HG03025 (cell line): ENCODE measurements around the gene PMS1.
"Not testable (repeated sequence)": the region's sequence is repeated elsewhere in the genome, so short reads cannot be mapped to it uniquely, and the experiment has no call there.

Experiments
- ATAC-seq: cut with Tn5 transposase; IDR thresholded peaks from one replicate; pipeline ENCODE4 v1.9.1; 2021; ENCODE audit warnings: mild to moderate bottlenecking, moderate library complexity; ENCODE audit not compliant: unreplicated experiment, low FRiP score

The PMS1 gene

DNA sequence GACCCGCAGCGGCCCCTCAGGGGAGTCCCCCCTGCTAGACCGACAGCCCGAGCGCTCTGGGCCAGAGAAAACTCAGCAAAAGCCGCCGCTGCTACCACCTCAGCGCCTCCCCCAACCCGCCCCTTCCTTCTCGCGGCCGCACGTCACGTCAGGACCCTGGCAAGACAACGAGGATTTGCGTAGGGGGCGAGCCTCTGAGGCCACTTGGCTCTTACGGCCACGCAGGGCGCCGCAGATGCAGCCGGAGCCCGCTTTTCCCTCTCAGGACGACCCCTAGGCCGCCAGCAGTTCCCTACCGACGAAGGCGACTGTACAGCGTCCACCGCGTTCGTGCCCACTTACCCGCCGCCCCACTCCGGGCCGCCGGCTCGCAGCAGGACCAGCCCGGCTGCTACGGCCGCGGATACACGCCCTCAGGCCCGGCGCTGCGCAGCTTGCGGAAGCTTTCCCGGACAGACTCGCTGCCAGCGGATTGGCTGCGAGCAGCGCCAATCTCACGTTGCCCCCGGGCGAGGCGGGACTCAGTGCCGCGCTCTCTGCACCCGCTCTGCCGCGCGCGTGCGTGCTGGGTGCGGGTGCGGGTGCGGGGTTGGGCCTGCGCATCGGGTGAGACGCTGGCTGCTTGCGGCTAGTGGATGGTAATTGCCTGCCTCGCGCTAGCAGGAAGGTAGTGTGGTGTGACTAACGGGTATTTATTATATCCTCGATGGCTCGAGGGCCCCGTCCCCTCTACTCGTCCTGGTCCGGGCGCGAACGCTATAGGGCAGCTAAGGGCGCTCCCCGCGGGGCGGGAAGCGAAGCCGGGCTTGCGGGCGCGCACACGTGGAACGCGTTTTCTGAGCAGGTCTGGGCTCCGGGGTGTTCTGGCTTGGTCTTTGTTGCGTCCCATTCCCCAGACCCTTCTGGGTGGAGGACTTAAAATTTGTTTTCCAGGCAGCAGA, at the start of gene PMS1, which contains the start of gene ORMDL1:
Gene PMS1, plus strand, starts transcription at position 524 of the 941 bp plus-strand sequence. CDS start 7,360 bp downstream, outside the sequence.
Gene ORMDL1, minus strand, starts transcription at position 413 of the 941 bp plus-strand sequence. CDS start 1,744 bp downstream, outside the sequence.
- peak; percentile 94 for ATAC-seq

DNA sequence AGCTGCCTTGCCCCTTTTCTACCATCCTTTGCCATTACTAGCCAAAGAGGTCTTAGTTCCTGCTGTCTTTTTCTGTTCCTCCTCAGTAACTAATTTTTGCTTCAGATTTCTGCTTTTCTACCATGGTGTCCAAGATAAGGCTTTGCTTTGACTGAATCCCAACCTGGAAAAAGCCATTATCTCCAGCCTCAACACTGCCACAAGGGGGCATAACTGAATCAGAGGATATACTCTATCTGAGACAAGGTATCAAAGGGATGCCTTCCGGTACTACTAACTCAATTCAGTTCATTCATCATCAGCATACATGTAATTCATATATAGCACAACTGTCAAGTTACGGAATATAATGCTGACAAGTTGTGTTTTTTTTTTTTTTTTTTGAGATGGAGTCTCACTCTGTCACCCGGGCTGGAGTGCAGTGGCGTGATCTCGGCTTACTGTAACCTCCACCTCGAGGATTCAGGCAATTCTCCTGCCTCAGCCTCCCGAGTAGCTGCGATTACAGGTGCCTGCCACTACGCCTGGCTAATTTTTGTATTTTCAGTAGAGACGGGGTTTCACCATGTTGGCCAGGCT, 33.1 kb upstream of the PMS1 start:
- no peak for ATAC-seq

DNA sequence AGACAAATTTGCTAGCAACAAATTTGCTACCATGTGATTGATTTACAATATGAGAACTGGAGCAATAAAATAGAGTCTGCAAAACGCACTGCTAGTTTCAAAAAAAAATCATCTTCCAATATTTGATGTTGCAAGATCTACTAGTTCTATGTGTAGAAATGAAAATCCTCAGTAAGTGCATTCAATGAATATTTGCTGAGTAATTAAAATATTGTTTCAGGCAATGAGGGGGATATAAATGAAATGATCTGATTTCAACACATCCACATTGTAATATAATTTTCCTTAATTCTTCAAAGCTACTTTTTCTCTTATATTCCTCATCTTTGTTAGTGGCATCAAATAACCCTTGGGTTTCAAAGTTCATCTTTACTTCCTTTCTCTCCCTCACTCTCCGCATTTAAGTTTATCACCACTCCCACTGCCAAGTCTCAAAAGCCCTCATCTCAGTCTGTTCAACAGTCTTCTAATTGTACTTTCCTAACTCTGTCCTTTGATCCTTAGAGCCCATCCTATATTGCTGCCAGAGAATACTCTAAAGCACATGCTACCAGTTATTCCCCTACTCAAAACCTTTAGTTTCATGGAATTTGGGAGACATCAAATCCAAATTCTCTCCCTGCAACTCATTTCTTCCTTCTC, 27.8 kb upstream of the PMS1 start:
- ATAC-seq = no peak

DNA sequence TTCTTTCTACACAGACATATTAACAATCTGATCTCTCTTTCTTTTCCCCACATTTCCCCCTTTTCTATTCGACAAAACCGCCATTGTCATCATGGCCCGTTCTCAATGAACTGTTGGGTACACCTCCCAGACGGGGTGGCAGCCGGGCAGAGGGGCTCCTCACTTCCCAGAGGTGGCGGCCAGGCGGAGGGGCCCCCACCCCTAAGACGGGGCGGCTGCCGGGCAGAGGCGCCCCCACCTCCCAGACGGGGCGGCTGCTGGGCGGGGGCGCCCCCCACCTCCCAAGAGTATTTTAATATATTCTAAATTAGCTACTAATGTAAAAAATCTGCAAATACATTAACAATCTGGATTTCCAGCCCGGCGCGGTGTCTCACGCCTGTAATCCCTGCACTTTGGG, 24.1 kb upstream of the PMS1 start:
- ATAC-seq = not testable (repeated sequence)

DNA sequence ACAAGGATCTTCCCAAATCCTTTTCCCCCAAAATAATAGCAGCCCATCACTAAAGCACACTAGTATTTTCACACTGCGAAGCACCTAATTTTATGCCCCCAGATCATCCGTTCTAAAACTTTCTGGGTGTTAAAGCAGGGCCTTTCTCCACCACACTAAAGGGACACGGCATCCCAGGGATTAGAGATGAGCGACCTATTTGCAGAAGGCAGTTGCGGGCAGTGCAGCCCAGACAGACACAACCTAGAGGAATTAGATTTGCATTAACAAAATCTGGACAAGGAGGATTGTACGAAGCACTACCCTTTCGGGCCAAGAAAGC, 22.1 kb upstream of the PMS1 start:
- ATAC-seq = no peak

DNA sequence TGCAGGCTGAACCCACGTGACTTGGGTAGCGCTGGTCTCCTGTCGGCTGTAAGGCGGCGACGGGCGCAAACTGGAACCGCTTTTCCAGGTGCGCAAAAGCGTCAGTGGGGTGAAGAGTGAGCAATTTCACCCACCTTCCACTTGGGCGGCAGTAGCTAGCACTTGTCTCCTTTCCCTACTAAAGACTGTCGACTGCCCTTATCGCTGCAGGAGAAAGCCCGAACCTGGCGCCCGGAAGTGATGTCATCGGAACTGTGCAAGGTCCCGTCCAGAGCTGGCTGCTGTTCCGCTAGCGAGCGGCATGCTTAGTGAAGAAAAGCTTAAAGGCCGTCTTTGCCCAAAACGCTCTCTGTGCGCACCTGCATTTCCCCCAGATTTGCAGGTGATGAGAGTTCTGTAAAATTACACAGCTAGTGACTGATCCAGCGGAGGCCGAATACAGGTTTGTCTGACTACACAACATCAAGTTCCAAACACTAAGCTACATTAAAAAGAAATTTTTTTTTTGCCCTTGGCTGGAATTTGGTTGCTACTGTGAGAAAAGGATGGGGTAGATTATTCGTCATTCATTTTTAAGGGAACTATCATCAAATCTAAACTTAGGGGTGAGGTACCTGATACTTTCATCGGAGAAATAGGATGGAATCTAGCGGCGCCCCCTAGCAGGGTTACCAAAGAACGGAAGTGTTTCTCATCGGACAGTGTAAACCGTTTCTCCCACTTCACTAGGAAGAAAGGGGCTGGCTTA, 21.5 kb upstream of the PMS1 start, which contains the start of gene OSGEPL1:
Gene OSGEPL1, minus strand, starts transcription at position 242 of the 748 bp plus-strand sequence. CDS start 1,152 bp downstream, outside the sequence.
- peak; percentile 98 for ATAC-seq

DNA sequence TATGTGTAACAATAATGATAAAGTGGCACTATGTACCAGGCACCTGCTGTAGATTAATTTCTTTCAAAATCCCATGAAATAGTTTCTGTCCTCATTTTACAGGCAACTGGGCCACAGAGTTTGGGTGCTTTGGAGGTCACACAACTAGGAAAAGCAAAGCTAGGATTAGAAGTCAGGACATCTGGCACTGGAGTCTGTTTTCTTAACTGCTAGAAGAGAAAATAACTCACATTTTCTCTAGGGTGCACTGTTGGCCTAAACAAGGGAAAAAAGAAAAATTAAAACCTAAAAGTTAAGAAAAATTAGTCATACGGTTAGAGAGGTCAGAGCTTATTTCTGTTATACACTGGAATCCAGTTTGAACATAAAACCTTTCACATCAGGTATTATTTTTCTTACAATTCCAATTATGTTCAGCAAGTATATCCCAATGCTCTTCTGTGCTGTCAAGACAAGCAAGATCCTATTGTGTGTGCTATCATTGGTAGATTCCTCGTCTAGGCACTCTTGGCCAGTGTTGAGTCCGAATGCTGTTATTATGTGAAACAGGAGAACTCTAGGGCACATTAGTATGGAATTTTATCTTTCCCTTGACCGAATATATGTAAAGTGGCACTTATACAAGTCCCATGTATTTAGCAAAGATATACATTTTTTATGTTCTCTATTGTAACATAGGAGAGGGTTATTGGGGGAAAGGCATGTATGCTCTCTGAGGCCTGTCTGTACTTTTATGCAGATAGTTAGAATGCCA, 20.2 kb upstream of the PMS1 start:
- no peak for ATAC-seq

DNA sequence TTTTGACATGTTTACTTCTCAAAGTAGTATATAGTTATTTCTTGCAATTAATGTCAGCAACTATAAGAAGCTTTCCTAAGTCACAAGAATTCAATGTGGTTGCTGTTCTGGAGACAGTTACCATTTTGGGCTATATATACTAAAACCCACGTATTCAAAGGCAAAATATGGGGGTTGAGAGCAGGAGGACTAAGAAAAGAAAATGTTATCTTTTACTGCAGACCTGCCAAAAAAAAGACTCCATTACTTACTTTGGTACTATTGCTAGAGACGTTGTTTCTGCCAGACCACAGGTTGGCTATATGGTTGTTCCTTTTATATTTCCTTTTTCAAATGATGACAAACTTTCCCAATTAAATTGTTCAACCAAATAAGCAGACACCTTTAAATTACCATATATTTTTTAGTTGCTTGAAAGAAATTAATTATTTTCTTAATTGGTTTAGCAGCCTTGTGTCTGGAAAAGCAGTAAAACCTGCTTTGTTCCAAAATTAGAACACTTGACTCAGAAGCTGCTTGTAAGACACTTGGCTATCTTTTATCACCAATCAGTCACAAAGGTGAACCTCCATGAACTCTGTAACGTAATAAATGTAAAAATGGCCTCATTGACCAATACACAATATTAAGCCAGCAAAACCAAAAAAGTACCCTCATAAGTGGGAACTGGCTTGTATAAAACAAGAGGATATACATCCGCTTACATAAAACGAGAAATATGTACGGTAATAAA, 13.5 kb upstream of the PMS1 start:
- no peak for ATAC-seq

DNA sequence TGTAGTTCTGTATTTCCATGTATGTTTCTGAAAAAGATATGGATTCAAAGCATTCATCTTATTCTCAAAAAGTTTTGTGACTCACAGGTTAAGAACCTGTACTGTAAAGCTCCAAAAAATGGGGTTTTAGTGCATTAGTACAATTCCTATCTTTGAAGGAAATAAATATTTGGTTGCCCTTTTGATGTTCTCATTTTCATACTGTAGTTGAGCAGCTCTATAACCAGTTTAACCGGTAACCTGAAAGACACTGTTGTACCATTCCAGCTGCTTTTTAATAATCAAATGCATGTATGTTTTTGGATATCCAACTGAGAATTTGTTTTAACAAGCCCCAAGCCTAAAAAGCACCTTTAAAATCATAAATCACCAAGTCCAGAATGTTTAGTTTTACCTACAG, 12.0 kb upstream of the PMS1 start:
- ATAC-seq = no peak

DNA sequence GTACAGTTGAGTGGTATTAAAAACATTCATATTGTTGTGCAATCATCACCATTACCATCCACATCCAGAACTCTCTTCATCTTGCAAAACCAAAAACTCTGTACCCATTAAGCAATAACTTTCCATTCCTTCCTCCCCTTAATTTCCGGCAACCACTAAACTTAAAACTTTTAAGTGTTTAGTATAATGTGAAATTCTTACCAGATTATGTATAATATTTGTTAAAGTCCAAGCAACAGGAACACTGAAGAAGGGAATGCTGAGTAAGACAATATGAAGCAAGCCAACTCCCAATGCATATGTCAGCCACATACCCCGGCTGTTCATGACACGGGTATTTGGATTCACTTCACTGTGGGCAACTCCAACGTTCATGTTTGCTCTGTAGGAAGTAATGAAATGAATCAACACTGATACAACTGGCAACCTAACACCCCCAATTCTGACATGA, 2.0 kb upstream of the PMS1 start:
- ATAC-seq = no peak

DNA sequence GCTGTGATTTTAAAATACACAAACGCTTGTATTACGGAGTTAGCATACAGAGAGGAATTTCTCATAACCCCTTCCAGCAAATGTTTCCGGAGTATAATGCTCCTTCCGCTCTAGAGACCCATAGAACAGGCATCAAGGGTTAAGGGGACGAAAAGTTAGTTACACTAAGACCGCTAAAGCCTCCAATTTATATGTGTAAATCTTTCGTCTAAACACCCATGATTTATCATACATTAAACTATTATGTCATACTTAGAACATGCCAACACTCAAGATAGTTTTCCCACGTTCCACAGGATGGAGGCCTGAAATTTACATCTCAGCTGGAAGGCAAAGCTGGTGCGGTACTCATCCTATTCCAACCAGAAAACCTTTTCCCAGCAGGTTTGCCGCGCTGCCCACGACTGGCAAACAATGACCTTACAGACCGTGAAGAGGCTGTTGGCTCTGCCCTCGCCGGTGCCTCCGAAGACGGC, 761 bp upstream of the PMS1 start:
- peak; percentile 15 for ATAC-seq

DNA sequence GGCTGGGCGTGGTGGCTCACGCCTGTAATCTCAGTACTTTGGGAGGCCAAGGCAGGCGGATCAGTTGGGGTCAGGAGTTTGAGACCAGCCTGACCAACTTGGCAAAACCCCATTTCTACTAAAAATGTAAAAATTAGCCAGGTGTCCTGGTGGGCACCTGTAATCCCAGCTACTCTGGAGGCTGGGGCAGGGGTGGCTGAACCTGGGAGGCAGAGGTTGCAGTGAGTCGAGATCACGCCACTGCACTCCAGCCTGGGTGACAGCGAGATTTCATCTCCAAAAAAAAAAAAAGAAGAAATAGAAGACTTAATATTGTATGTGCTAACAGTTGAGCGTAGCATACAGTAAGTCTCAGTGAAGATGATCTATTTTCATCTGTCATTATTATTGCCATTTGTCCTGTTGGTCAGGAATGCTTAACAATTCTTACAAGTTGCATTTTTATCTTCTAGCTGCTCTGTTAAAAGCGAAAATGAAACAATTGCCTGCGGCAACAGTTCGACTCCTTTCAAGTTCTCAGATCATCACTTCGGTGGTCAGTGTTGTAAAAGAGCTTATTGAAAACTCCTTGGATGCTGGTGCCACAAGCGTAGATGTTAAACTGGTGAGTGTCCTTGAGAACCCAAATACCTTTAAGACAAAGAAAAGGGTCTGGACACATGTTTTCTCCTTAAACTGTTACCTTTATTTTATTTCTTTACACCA, 7.2 kb downstream of the PMS1 start:
- no peak for ATAC-seq

DNA sequence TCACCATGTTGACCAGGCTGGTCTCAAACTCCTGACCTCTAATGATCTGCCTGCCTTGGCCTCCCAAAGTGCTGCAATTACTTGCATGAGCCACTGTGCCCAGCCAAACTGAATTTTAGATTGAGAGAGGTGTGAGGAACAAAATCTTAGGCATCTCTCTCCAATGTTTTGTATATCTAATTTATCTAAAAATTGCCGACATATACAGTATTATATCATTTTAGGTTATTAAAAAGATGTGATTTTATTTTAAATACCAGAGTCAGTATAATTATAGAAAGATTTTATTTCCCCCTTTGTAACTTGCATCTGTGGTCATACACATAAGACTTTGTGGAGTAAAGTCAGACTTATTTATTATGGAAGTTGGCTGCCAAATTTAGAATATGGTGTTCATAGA, 10.1 kb downstream of the PMS1 start:
- ATAC-seq = no peak

DNA sequence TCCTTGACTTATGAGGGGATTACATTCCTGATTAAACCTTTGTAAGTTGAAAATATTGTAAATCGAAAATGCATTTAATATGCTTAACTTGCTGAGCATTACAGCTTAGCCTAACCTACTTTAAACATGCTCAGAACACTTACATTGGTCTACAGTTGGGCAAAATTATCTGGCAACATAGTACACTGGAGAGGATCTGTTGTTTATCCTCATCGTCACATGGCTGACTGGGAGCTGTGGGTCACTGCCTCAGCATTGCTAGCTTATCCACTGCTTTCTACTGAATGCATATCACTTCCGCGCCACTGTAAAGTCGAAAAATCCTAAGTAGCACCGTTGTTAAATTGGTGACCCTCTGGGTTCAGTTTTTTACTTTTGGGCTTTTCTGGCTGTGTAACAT, 13.7 kb downstream of the PMS1 start:
- no peak for ATAC-seq

DNA sequence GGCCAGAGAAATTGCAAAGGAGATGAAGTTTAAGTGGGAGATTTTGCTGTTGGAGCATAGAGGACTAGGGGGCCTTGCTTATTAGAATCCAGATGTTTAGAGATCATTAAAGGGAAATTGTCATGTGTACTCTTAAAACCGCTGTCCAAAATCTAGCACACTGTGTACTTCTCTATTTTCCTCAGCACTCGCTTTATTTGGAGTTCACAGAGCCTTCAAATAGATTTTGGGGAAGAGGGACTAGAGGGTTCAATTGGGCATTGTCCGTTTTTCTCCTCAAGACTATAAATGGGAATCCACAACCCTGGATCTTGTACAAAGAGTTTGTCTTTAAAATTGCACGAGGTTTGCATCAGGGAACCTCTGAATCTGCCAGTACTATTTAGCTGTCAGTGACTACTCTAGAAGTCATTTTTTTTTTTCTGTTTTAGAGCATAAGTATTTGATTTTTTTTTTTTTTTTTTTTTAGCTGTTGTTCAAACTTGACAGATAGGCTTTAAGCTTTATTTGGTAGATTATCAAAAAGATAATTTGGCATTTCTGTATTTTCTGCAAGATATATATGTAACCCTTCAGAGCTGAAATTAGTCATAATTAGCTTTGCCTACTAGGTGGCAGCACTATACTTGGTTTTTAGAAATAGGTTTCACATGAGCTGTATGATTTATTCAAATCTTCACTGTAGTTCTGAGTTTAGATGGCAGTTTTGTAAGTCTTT, 14.2 kb downstream of the PMS1 start:
- no peak for ATAC-seq

DNA sequence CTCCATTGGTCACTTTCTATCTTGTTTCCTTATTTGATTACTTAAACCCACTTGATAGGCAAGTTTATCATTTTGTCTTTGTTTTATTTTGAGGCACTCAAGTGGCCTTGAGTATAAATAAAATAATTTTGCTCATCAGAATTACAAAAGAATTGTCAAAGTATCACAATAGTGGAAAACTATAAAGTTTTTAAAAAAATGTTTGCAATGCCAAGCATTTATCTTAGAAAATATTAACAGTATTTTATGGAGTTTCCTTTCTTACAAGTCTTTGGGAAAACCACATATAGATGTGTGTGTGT, 14.7 kb downstream of the PMS1 start:
- ATAC-seq = no peak

DNA sequence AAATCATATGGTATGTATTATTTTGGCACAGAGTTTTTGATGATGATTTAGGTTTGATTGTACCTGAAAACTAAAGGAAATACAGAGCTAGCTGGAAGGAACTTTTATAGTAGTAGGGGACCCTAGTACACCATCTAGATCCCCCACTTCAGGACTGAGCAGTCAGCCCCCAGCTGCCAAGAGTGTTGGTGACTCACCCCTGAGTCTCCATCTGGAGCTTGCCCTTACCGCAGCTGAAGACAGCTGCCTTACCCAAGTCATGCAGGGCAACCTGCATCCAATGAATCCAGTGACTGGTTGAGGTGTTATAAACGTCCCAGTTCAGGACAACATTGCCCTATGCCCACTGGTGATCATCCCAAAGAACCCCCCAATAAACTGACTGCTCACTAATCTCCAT, 15.3 kb downstream of the PMS1 start:
- no peak for ATAC-seq

DNA sequence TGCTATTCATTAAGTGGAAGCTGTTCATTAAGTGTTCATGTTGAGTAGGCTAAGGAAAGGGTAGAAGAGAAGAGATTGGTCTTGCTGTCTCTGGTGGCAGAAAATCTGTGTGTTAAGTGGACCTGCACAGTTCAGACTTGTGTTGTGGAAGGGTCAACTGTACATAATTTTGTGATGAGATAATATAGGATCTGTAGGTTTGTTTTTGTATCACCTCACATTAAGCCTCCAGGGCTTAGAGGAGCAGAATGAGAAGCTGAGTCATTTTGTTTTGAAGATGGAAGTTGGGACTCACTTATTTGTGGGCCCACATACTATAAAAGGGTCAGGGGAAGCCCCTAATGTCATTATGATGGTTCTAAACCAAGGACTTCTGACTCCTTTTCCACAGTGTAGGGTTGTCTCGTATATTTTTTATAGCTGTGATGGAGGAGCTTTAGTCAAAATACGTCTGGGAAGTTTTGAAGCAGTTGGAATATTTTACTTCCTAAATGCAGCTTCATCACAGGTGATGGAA, 18.2 kb downstream of the PMS1 start:
- ATAC-seq = no peak
